Activated CD4-positive, CD25-positive, alpha-beta regulatory T cell treated with anti-CD3 and anti-CD28 coated beads, Interleukin-2, amount 50 U/mL, for 72 hours (primary cell): ENCODE data around the gene FUOM.

Source experiments
- DNase-seq: peaks from one replicate; pipeline ENCODE4 v3.0.0; 2021

The FUOM gene

DNA sequence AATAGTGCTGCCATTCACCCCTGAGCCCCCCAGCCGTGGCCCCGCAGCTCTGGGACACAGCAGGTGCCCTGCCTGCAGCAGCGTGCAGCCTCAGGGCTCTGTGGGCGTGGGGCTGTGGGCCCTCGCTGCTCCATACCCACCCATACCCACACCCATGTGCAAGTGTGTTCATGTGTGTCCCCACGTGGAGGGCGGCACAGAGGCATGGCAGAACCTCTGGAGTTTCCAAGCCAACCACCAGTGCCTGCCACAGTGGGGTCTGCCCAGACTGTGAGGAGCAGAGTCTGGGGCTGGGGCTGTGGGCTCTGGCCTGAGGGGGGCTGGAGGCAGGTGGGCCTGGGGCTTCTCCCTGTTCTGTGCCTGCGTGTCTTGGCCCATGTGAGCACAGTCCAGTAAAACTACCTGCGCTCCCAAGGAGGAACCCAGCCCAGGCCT lies 8.2 kb downstream of the FUOM start:
- no peak for DNase-seq

DNA sequence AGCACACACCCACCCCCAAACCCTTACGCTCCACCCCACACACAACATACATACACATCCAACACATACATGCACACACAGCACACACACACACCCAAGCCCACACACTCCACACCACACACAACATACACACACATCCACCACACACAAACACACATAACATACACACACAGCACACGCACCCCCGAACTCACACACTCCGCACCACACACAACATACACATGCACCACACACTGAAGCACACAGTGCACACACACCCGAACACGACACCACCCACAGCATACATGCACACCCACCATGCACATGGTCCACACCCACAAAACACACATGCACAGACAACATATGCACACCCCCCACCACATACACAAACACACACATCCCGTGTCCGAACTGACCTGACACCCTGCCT lies 8.7 kb downstream of the FUOM start:
- no peak for DNase-seq

DNA sequence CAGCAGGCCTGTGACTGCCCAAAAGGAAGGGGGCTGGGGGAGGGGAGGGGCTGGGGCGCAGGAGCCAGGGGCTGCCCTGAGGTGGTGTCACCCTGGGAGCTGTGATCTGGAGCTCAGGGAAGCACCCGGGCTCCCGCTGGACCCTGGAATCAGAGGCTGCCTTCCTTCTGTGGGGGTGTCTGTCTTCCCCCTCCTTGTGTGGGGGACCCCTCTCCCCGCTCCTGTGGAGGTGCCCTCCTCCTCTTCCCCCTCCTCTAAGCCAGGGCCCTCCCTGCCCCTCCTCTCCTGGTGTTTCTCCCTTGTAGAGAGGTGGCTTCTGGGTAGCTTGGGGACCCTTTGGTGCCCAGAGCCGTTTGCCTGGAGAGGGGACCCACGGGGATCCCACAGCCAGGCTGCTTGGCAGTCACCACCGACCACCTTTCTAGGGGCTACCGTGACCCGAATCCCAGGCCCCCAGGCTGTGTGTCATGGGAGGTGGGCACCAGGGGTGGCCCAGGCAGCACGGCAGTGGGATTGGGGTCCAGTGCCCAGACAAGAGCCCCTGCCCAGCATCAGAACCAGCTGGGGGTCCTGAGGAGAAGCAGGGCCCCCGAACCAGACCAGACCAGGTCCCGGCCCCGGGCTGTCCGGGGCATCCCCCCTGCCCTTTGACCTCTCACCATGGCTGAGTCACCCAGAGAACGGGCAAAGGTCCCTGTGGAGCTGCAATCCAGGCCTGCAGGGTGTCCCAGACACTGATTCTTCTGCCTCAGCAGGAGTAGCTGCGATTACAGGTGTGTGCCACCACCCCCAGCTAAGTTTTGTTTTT lies 9.9 kb downstream of the FUOM start:
- no peak for DNase-seq

DNA sequence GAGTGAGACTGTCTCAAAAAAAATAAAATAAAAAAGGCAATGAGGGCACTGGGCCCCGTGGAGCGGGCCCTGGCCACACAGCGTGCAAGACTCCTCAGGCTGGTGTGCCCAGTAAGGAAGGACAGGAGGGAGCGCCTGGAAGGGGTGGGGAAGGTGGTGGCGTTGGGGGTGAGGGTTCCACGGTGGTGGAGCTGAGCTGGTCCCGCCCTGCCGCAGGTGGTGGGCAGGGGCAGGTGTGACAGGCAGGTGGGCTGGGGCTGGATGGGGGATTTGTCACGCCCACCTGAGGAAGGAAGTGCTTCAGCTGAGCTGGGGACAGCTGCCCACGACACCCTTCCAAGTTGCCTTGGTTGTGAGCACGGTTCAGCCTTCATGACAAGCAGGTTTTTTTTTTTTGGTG lies 11.4 kb downstream of the FUOM start:
- DNase-seq = no peak

DNA sequence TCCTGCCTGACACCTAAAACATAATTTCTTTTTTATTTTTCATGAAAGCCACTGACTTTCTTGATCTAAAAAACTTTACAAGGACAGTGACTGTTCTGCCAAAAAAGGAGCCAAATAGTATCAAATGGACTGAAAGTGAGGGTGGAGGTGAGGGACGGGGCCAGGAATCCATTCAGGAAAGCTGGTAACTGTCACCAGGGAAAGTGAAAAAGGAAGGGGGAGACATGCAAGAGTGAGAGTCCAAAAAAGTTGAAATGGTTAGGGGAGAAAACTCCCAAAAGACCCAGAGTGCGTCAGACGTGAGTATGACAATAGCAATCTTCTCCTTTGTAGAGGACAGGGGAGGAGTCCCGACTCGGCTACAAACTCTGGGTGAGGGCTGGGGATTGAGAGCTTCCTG lies 13.6 kb downstream of the FUOM start:
- no peak for DNase-seq

DNA sequence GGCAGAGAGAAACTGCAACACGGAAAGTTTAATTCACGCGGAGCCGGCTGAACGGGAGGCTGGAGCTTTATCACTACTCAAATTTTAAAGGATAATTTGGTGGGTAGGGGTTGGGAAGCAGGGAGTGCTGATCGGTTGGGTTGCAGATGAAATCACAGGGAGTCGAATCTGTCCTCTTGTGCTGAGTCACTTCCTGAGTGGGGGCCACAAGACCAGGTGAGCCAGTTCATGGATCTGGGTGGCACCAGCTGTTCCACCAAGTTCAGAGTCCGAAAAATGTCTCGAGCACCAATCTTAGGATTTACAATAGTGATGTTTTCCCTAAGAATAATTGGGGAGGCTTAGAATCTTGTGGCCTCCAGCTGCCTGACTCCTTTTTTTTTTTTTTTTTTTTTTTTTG lies 14.3 kb downstream of the FUOM start:
- no peak for DNase-seq

DNA sequence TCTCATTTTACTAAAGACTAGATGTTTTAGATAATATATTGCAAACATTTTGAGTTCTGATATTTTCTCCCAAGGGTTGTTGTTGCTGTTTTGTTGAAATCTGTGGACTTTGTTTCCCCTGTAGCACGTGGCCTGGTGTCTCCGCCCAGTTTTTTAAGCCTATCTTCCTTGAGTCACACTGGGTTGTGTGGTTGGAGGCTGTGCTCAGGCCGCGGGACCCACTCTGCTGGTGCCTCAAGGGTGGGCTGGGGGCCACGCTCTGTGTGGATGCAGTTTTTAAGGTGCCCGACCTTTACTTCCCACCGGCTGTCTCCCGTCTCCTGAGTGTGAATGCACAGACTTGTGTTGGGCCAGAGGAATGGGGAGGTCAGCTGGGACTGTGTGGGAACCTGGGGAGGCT lies 14.9 kb downstream of the FUOM start:
- DNase-seq = no peak

DNA sequence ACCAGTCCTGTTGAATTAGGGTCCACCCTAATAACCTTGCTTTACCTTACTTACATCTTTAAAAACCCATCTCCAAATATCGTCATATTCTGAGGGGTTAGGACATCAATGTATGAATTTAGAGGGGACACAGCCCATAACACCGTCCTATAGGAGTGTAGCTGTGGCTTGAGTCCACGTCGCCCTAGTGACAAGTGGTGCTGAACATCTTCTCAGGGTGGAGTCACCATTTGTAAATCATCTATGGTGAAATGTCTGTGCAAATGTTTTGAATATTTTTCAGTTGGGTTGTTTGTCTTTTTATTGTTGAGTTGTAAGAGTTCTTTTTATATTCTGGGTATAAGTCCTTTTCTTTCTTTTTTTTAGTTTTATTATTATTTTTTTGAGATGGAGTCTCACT lies 15.8 kb downstream of the FUOM start:
- DNase-seq = no peak

DNA sequence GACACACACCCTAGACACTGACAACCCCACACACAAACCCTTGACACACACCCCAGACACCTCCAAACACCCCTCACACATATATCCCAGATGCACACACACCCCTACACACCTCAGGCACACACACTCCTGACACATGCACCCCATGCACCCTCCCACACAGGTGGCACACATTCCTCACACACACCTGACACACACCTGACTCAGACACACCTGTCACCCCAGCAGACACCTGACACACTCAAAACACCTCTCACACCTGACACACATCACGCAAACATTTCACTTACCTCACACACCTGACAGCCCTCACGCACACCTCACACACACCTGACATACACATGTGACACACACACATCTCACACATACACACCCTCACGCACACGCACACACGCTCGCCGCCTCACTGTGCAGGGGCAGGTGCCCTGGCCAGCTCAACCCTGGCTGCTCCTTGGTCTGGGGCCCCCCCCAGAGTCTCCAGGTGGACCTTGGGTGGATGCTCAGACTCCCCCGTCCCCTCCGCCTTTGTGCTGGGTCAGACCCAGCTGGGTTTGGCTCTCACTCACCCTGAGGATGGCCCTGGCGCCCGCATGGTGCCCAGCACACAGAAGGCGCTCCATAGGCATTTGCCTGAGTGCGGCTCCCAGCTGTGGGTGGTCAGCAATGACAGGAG lies 18.0 kb downstream of the FUOM start:
- no peak for DNase-seq

DNA sequence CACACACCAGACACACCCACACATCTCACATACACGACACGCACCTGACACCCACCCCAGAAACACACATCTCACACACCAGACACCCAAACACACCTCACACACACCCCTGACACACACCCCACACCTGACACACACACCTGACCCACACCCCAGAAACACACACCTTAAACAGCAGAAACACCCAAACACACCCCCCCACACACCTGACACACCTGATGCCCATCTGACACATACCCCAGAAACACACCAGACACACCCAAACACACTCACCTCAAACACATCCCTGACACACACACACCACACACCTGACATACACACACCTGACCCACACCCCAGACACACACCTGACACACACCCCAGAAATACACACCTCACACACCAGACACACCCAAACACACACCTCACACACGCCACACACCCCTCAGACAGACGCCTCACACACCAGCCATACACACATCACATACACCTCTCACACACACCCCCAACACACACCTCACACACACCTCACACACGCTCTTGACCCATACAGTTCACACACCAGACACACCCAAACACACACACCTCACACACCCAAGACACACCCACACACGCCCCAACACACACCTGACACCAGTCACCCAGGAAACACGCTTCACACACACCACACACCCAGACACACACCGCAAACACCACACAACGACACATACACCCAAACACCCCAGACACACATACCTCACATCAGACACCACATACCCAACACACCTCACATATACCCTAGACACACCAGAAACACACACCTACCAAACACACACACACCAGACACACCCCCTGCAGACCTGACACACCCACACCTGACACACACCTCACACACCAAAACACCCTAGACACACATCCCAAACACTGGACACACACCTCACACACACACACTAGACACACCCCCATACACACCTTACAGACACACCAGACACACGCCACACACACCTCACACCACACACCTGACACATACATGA lies 19.4 kb downstream of the FUOM start:
- DNase-seq = no peak

DNA sequence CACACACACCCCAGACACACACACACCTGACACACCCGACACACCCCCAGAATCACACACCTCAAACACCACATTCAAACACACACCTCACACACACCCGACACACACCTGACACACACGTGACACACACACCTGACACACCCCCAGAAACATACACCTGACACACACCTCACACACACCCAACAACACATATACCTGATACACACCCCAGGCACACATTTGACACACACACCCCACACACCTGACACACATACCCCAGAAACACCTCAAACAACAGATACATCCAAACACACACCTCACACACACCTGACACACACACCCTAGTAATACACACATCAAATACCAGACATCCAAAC lies 20.5 kb downstream of the FUOM start:
- no peak for DNase-seq

DNA sequence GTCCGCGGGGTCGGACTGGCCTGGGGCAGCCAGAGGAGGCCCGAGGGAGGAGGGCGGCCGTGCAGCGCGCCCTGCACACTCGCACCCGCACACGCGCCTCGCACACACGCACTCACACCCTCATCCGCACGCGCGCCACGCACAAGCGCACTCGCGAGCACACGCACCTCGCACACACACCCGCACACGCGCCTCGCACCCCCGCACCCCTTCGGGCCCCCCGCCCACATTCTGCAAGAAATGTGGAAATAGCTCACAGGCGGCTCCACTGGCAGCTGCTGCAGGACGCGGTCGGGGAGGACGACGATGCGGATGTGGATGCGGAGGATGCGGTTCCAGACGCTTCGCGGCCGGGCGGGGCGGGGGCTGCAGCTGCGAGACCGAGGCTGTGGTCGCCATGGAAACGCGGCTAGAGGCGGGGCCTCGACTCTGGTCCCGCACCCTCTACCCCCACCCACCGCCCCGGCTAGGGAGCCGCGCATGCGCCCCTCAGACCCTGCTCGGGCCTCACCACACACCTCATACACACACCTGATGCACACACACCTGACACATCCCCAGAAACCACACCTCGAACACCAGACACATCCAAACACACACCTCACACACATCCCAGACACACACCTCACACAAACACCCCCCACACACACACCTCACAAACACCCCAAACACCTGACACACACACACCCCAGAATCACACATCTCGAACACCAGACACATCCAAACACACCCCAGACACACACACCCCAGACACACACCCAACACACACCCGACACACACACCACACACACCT lies 21.0 kb downstream of the FUOM start, which contains the start of gene CALY:
CALY (minus strand) TSS at position 320 of the 793 bp plus-strand sequence. CDS start 7,907 bp downstream, outside the sequence.
- peak; percentile 77 for DNase-seq

DNA sequence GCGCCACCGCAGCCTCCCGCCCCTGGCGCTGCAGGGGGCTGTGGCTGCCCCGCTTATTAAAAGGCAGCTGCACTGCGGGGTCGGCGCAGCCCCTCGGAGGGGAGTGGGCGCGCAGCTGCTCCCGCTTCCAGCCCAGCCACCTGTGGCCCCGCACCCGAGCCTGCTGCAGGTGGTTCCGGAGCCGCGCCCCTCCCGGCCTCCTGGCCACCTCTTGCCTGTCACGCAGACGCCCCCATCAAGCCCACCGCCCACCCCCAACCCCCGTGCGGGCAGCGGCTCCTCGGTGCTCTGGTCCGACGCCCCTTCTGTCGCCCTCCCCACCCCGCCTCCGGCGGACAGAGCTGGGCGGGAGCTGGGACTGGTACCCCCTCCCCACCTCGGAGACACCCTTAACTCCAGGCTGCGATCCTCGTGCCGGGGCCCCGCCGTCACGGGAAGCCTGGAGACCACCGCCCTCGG lies 21.7 kb downstream of the FUOM start:
- no peak for DNase-seq

DNA sequence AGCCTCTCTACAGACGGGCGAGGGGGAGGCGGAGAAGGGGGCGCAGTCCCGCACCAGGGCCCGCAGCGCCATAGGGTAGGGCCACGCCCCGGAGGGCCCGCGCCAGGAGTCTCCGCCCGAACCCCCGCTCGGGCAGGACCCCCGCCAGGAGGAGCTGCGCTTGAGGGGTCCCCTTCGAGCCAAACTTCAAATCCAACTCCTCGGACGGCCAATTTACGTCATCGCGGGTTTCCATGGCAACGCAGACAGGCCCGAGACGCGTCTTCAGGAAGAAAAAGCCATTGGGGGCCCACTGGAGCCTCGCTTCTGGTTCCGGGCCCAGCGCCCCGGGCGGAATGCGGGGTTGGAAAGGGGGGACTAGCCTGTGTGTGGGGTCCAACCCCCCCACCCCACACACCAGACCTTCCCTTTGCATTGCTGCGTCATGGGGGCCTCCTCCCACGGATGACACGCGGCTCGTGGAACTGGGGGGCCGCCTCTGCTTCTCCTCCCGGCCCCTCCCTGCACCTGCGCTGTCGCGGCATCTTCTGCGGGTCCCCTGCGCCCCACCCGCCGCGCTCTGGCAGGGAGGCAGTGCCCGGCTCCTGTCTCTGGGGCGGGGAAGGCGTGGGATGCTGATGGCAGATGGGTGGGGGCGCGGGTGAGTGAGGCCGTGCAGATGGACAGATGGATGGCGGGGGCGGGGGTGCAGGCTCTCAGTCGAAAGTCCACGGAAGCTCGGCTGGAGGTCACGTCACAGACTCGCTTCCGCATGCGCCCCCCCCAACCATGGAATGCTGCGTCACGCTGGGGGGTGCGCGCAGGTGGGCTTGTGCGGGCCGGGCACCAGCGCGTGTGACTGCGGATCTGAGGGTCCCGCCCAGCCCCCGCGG lies 22.3 kb downstream of the FUOM start:
- peak; percentile 64 for DNase-seq

DNA sequence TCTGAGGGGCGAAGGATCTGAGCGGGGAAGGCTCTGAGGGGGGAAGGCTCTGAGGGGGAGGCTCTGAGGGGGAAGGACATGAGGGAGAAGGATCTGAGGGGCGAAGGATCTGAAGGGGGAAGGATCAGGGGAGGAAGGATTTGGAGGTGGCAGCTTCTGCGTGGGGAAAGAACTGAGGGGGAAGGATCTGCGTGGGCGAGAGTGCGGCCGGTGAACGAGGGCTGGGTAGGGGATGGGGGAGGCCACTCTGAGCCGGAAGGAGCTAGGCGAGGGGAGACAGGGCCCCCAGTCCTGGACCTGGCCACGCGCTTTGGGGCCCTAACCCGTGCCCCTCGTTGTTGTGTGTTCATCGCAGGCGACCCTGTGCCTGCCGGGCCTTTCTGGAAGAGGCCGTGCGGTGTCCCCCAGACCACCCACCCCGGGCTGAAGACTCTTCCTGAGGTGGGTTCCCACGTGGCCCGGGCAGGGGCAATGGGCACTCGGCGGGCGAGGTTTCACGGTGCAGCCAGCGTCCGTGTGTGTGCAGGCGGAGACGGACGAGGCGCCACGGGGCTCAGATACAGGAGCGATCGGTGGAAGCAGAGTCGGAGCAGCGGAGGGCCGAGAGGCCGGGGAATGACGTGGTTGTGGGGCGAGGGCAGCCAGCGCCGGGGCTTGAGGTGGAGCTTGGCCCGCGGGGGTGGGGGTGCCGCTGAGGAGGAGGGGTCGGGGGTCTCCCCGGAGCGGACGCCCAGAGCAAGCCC lies 23.1 kb downstream of the FUOM start:
- DNase-seq = no peak

DNA sequence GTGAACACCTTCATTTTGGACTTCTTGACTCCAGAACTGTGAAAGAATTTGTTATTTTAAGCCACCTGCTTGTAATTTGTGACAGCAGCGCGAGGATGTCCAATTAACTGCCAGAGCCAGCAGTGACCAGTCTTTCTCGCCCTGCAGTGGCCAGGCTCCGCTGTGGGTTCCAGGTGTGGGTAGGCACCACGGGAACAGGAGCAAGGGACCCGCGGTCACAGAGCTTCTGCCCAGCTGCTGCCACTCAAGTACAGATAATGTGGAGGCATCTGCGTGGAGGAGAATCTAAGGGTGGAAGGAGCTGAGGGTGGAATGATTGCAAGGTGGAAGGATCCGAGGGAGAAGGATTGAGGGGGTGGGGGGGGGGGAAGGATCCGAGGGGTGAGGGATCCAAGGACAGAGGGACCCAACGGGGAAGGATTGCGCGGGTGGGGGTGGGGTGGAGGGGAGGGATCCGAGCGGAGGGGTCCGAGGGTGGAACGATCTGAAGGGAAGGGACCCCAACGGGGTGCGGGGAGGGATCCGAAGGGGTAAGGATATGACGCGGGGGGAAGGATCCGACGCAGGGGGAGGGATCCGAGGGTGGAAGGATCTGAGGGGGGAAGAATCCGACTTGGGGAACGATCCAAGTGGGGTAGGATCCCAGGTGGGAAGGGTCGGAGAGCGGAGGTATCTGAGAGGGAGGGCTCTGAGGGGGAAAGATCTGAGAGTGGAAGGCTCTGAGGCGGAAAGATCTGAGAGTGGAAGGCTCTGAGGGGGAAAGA lies 24.7 kb downstream of the FUOM start:
- DNase-seq = no peak

DNA sequence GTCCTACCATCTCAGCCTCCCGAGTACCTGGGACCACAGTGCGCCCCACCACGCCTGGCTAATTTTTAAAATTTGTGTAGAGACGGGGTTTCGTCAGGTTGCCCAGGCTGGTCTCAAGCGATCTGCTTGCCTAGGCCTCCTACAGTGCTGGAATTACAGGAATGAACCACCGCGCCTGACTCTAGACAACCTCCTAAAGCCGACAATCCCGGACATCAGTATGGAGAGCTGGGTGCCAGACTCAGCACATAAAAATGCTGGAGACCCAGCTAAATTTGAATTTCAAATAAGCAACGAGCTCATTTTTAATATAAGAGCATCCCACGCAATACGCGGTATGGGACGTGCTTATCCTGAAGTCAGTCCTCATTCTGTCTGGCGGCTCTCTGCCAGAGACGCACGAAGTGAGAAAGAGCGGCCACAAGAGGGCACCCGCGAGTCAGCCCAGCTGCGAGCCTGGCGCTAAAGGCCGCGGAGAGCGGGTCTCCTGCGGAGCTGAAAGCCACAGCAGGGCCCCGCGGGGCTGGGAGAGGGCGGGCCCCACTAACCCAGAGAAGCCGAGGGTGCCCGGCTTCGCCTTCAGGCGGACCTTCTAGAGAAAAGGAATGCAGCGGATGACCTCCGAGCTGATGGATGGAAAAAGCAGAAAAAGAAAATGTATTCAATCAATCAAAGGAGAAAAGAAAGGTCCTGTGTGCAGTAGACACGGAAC lies 28.2 kb downstream of the FUOM start:
- DNase-seq = peak; percentile 92

DNA sequence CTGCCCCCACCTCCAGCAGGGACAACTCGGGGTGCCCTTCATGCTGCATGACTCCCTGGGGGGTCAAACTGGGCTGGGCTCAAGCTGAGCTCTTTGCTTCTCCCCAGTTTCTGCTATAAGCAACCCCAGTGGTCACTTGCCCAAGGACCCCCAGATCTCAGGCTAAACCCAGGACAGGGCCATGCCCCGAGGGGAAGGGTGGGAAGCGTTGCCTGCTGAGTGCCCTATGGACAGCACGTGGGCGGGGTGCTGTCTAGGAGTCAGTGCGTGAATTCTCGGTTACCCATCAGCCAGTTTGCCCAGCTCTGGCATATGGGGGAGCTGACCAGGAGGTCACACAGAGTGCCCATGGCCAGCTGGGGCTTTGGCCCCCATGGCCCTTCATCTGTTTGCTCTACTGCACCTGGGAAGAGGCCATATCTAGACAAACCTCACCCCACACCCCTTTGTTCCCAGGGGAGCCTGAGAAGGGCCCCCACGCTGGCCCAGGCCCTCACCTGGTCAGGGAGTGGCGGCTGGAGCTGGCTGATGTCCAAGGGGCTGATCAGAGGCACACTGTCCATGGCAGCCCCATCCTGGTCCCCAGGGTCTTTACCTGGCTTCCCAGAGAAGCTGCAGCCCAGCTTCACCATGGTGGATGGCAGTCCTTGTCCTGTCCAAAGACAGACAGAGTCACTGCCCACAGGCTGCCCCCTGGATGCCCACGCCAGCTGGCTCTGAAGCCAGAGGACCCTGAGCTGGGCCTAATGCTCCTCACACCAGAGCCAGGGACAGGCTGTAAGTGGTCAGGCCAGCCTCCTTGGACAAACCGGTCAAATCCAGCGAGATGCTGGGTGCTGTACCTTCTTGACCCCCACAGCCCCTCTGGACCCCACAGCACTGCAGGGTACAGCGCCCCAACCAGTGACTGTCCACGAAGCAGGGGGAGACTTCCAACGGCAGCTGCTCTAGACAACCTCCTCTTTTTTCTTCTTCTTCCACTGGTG lies 29.2 kb downstream of the FUOM start:
- DNase-seq = no peak
